ENCODE measurements around the gene LTBP1.

DNA sequence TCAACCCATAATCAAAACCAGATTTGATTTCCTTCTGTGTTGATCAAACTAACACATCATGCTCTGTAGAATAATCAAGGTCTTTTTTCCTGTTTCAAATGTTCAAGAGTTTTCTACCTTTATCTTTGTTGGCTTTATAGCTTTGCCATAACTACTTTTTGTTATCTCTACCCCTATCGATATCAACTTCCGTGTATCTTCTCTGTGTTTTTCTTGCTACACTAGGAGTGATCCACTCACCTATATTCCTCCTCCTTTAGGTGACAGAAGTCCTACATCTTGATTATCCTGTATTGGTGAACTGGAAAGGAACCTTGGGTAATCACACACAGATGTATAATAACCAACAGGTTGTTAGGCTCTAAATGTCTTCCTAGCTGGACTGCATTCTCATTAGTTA lies 85.5 kb downstream of the LTBP1 start:
- TF ChIP-seq POLR2A (IDR thresholded peaks at IDR 0.05): no peak
- TF ChIP-seq, protein P1, sequence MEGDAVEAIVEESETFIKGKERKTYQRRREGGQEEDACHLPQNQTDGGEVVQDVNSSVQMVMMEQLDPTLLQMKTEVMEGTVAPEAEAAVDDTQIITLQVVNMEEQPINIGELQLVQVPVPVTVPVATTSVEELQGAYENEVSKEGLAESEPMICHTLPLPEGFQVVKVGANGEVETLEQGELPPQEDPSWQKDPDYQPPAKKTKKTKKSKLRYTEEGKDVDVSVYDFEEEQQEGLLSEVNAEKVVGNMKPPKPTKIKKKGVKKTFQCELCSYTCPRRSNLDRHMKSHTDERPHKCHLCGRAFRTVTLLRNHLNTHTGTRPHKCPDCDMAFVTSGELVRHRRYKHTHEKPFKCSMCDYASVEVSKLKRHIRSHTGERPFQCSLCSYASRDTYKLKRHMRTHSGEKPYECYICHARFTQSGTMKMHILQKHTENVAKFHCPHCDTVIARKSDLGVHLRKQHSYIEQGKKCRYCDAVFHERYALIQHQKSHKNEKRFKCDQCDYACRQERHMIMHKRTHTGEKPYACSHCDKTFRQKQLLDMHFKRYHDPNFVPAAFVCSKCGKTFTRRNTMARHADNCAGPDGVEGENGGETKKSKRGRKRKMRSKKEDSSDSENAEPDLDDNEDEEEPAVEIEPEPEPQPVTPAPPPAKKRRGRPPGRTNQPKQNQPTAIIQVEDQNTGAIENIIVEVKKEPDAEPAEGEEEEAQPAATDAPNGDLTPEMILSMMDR (IDR thresholded peaks at IDR 0.05): no peak
